SK-N-SH (cell line): ENCODE measurements around the gene PCGF3. TPM values are rescaled to one million over a fixed set of nuclear protein-coding genes. Genes with fewer than 3 reads are reported as not detected.
"Not testable (repeated sequence)": the region's sequence is repeated elsewhere in the genome, so short reads cannot be mapped to it uniquely, and the experiment has no call there.

Experiments
- CTCF ChIA-PET: fragments of 300-600, 350-600 bp; formaldehyde crosslinking; extraction: SDS; loops from one replicate; lab custom pipeline; 2021; lab: Yijun Ruan, JAX
- POLR2A ChIA-PET: fragments of 350-600 bp; sonication (Branson Sonifier 250); formaldehyde crosslinking; extraction: SDS; loops from one replicate; lab custom pipeline; 2020; ENCODE audit warnings: antibody characterized with exemption, inconsistent platforms; lab: Yijun Ruan, JAX
- DNase-seq: peaks from one replicate; pipeline ENCODE4 v3.0.0; 2012
- H2AFZ ChIP-seq: fragments of 200-600 bp; sonication (generic); 2 replicates; pipeline ENCODE4 v1.8.1; 2016; ENCODE audit warnings: antibody characterized with exemption, mild to moderate bottlenecking, low read depth
- H3F3A ChIP-seq: fragments of 200-600 bp; sonication (generic); replicated peaks from 2 replicates; pipeline ENCODE3; 2016; ENCODE audit warnings: antibody characterized with exemption, mild to moderate bottlenecking; ENCODE audit not compliant: insufficient read depth
- H3K27ac ChIP-seq, 2 experiments: fragments of 200-500 bp in 1 of 2; fragments of 200-600 bp in 1 of 2; sonication (Bioruptor generic) in 1 of 2; sonication (generic), shearing (Covaris generic) in 1 of 2; 2 replicates each; pipeline versions ENCODE4 v1.5.1 to v1.6.1; 2014 to 2016; ENCODE audit warnings: low read depth in 2 of 2, inconsistent platforms in 1 of 2, low read length in 1 of 2, mild to moderate bottlenecking in 1 of 2, mixed read lengths in 1 of 2
- H3K27me3 ChIP-seq: fragments of 200-600 bp; sonication (generic), shearing (Covaris generic); 2 replicates; pipeline ENCODE4 v1.6.1; 2016; ENCODE audit warnings: mixed run types; ENCODE audit not compliant: insufficient read depth
- H3K36me3 ChIP-seq, 2 experiments: fragments of 200-500 bp in 1 of 2; fragments of 200-600 bp in 1 of 2; sonication (Bioruptor generic) in 1 of 2; sonication (generic) in 1 of 2; replicated peaks in 1 of 2; 2 replicates each; pipeline versions ENCODE3 to v1.5.1; 2014 to 2016; ENCODE audit warnings: low read length in 1 of 2, mild to moderate bottlenecking in 1 of 2; ENCODE audit not compliant: insufficient read depth in 2 of 2, control insufficient read depth in 1 of 2
- H3K4me1 ChIP-seq, 2 experiments: fragments of 200-500 bp in 1 of 2; fragments of 200-600 bp in 1 of 2; sonication (Bioruptor generic) in 1 of 2; sonication (generic), shearing (Covaris generic) in 1 of 2; 2 replicates each; pipeline versions ENCODE4 v1.5.1 to v1.6.1; 2014 to 2016; ENCODE audit warnings: low read depth in 1 of 2, low read length in 1 of 2, mixed run types in 1 of 2; ENCODE audit not compliant: insufficient read depth in 2 of 2, control insufficient read depth in 1 of 2
- H3K4me2 ChIP-seq: fragments of 200-600 bp; sonication (generic), shearing (Covaris generic); 2 replicates; pipeline ENCODE4 v1.6.1; 2017; ENCODE audit warnings: mixed run types
- H3K4me3 ChIP-seq, 2 experiments: fragments of 200-500 bp in 1 of 2; fragments of 200-600 bp in 1 of 2; sonication (Bioruptor generic) in 1 of 2; sonication (generic), shearing (Covaris generic) in 1 of 2; 2 replicates each; pipeline versions ENCODE4 v1.5.1 to v1.8.1; 2014 to 2016; ENCODE audit warnings: low read depth in 2 of 2, inconsistent platforms in 1 of 2, low read length in 1 of 2, mild to moderate bottlenecking in 1 of 2, mixed read lengths in 1 of 2, moderate library complexity in 1 of 2
- H3K79me2 ChIP-seq: fragments of 200-600 bp; sonication (generic); 2 replicates; pipeline ENCODE4 v1.8.1; 2017; ENCODE audit warnings: mild to moderate bottlenecking; ENCODE audit not compliant: insufficient read depth
- H3K9ac ChIP-seq: fragments of 200-600 bp; sonication (generic); 2 replicates; pipeline ENCODE4 v1.6.1; 2017; ENCODE audit warnings: mixed run types
- H3K9me2 ChIP-seq: fragments of 200-600 bp; sonication (generic); 2 replicates; pipeline ENCODE4 v1.6.1; 2017; ENCODE audit warnings: mixed run types
- H3K9me3 ChIP-seq: fragments of 200-600 bp; sonication (generic); 2 replicates; pipeline ENCODE4 v1.6.1; 2017; ENCODE audit warnings: mixed run types, mild to moderate bottlenecking, moderate library complexity
- H4K20me1 ChIP-seq: fragments of 200-600 bp; sonication (generic); 2 replicates; pipeline ENCODE4 v1.6.1; 2017; ENCODE audit warnings: mild to moderate bottlenecking, mixed run types; ENCODE audit not compliant: insufficient read depth
- CTCF ChIP-seq: fragments of 200-600 bp; sonication (generic); IDR thresholded peaks from 2 replicates; pipeline ENCODE4 v1.6.1; 2017; ENCODE audit warnings: antibody characterized with exemption, mild to moderate bottlenecking, moderate library complexity
- ELF1 ChIP-seq: IDR thresholded peaks from 2 replicates; pipeline ENCODE4 v1.4.0; 2012
- EZH2phosphoT487 ChIP-seq: fragments of 200-600 bp; sonication (generic); IDR thresholded peaks from 2 replicates; pipeline ENCODE4 v1.6.1; 2017; ENCODE audit warnings: low read depth, mixed run types, mild to moderate bottlenecking, antibody characterized with exemption, moderate library complexity, borderline replicate concordance
- IRF3 ChIP-seq: fragments of 150-350 bp; IDR thresholded peaks from 2 replicates; pipeline ENCODE4 v1.6.1; 2016; ENCODE audit warnings: mild to moderate bottlenecking, low read depth, low read length
- JUND ChIP-seq: IDR thresholded peaks from 2 replicates; pipeline ENCODE4 v1.4.0; 2012
- NFIC ChIP-seq: IDR thresholded peaks from 2 replicates; pipeline ENCODE4 v1.4.0; 2012; ENCODE audit warnings: borderline replicate concordance
- RXRA ChIP-seq: IDR thresholded peaks from 2 replicates; pipeline ENCODE4 v1.4.0; 2012; ENCODE audit warnings: low read depth, mild to moderate bottlenecking, borderline replicate concordance
- SIN3A ChIP-seq: IDR thresholded peaks from 2 replicates; pipeline ENCODE4 v1.6.1; 2012; ENCODE audit warnings: low read depth, mild to moderate bottlenecking, low read length, moderate library complexity, borderline replicate concordance
- SMC3 ChIP-seq: IDR thresholded peaks from 2 replicates; pipeline ENCODE4 v1.6.1; 2012; ENCODE audit warnings: low read depth, low read length, improper control_type of control experiment
- TEAD4 ChIP-seq: IDR thresholded peaks from 2 replicates; pipeline ENCODE4 v1.4.0; 2012; ENCODE audit warnings: mild to moderate bottlenecking, borderline replicate concordance; ENCODE audit not compliant: insufficient read depth
- ZBTB33 ChIP-seq: IDR thresholded peaks from 2 replicates; pipeline ENCODE4 v1.4.0; 2012; ENCODE audit warnings: low read depth, borderline replicate concordance
- WGBS: methylation state at CpG from one replicate; pipeline ENCODE4 v1.1.6; 2017; ENCODE audit warnings: low lambda C conversion rate; 5-methylcytosine and 5-hydroxymethylcytosine counted together
- polyA plus RNA-seq, 3 experiments: library from polyadenylated mRNA; depleted of rRNA; stranded (reverse); fragments of >200 nt; gene quantifications; 2 replicates each; pipeline ENCODE4 v1.2.3, GENCODE V29; 2012
- TF ChIP-seq, protein P1 (sequence below): IDR thresholded peaks from 2 replicates; pipeline ENCODE4; 2012

Gene PCGF3
- polyA plus RNA-seq, 1 of the 3 experiments (the other 2 are of a cell fraction) = 44.8 TPM

DNA sequence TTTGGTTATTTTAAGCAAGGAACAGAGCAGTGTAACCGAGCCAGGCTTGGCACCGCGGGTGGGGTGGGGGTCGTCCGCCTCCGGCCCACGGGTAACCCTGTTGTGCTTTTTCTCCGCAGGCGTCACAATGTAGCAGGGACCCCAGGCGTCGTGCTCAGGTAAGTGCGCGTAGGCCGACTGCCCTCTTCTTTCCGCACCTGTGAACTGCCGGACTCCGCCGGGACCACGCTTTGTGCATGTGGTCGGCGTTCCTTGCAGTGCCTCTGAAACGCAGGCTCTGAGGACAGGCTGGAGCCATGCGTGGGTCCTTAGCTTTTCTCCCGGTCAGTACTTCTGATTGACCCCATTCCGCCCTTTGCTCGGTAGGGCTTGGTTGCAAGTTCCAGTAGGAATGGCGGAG is 24.9 kb downstream of the PCGF3 start:
- Histone ChIP-seq H3K36me3 (peaks cover 25 to 36% of the 10 kb centered on the region in 2 experiments), H3K9ac (no peak overlapping the region), H3K9me2 (no peaks in the 10 kb centered on the region), H3K9me3 (no peaks in the 10 kb centered on the region), H4K20me1 (peaks cover 47% of the 10 kb centered on the region), H3K27ac (no peak overlapping the region), H3K27me3 (no peaks in the 10 kb centered on the region), H3K4me1 (peaks cover 0 to 9% of the 10 kb centered on the region in 2 experiments; a peak in 2 of 4 replicates), H3K4me3 (no peak overlapping the region), H2AFZ (no peak overlapping the region), H3K79me2 (peaks cover 40% of the 10 kb centered on the region), H3F3A (no peaks in the 10 kb centered on the region), H3K4me2 (no peak overlapping the region)
- DNase-seq = no peak
- POLR2A ChIA-PET = no interaction called here
- CTCF ChIA-PET = interaction anchor here (1.1 kb wide), 1 partner anchor 12 kb away, joined by 3 read pairs; no protein-coding TSS in a partner anchor
- TF ChIP-seq SMC3 = no peak
- TF ChIP-seq ZBTB33 = no peak
- TF ChIP-seq ELF1 = no peak
- TF ChIP-seq RXRA = no peak
- no peak for TF ChIP-seq NFIC
- no peak for TF ChIP-seq IRF3
- TF ChIP-seq JUND = no peak
- TF ChIP-seq EZH2phosphoT487 = no peak
- no peak for TF ChIP-seq SIN3A
- TF ChIP-seq, protein P1, sequence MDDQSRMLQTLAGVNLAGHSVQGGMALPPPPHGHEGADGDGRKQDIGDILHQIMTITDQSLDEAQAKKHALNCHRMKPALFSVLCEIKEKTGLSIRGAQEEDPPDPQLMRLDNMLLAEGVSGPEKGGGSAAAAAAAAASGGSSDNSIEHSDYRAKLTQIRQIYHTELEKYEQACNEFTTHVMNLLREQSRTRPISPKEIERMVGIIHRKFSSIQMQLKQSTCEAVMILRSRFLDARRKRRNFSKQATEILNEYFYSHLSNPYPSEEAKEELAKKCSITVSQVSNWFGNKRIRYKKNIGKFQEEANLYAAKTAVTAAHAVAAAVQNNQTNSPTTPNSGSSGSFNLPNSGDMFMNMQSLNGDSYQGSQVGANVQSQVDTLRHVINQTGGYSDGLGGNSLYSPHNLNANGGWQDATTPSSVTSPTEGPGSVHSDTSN = no peak
- TF ChIP-seq CTCF = no peak
- no peak for TF ChIP-seq TEAD4
- WGBS = 97% methylated on average over 25 of the region's 27 CpGs

DNA sequence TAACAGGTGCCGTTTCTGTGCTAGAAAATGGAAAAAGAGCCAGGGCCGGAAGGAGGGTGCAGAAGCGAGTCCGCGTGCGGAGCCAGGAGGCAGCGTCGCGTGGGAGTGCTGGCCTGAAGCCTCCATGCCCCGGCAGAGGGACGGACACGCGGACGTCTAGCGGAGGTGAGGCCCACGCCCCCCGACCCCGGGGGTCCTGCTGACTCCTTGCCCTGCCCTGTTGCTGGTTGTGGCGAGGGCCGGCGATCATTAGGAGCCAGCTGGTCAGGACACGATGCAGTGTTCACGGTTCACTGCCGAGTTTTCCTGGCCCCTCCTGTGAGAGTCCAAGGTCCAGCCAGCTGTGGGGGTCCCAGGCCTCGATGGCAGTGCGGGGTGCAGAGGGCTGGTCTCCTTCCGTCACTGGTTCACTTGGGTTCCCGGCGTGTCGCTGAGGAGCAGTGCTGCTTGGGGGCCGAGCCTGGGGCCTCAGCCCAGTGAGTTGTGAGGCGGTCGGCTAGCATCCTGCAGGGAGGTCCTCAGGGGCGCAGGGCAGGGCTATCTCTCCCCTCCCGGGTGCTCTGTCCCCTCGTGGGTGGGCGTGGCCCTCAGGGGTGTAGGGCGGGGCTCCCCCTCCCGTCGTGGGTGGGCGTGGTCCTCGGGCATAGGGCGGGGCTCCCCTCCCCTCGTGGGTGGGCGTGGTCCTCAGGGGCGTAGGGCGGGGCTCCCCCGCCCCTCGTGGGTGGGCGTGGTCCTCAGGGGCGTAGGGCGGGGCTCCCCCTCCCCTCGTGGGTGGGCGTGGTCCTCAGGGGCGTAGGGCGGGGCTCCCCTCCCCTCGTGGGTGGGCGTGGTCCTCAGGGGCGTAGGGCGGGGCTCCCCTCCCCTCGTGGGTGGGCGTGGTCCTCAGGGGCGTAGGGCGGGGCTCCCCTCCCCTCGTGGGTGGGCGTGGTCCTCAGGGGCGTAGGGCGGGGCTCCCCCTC is 25.6 kb downstream of the PCGF3 start:
- H2AFZ ChIP-seq, H3K9me3 ChIP-seq, H3K27me3 ChIP-seq, H3K4me2 ChIP-seq, H3K9me2 ChIP-seq, H3K27ac ChIP-seq, H3K9ac ChIP-seq, H3K4me1 ChIP-seq, H3K4me3 ChIP-seq, POLR2A ChIA-PET, DNase-seq, H3F3A ChIP-seq, CTCF ChIA-PET: not testable (repeated sequence)
- WGBS = 94% methylated on average over 30 of the region's 68 CpGs
- peaks cover 30 to 38% of the 10 kb centered on the region in 2 experiments for H3K36me3 ChIP-seq
- peaks cover 40% of the 10 kb centered on the region for H4K20me1 ChIP-seq
- H3K79me2 ChIP-seq = peaks cover 33% of the 10 kb centered on the region

DNA sequence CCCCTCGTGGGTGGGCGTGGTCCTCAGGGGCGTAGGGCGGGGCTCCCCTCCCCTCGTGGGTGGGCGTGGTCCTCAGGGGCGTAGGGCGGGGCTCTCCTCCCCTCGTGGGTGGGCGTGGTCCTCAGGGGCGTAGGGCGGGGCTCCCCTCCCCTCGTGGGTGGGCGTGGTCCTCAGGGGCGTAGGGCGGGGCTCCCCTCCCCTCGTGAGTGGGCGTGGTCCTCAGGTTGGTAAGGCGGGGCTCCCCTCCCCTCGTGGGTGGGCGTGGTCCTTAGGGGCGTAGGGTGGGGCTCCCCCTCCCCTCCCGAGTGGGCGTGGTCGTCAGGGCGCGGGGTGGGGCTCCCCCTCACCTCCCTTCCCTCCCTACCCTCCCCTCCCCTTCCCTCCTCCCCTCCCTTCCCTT is 26.3 kb downstream of the PCGF3 start:
- Histone ChIP-seq H3K79me2 (peaks cover 26% of the 10 kb centered on the region), H3K36me3 (peaks cover 31 to 41% of the 10 kb centered on the region in 2 experiments), H4K20me1 (peaks cover 33% of the 10 kb centered on the region)
- 93% methylated on average over 6 of the region's 27 CpGs for WGBS
- H3K9me2 ChIP-seq, DNase-seq, H3K9ac ChIP-seq, H3K4me3 ChIP-seq, H3K27ac ChIP-seq, POLR2A ChIA-PET, H3K9me3 ChIP-seq, H3K4me1 ChIP-seq, H3F3A ChIP-seq, H3K4me2 ChIP-seq, H3K27me3 ChIP-seq, H2AFZ ChIP-seq: not testable (repeated sequence)
- CTCF ChIA-PET = interaction anchor here (3.2 kb wide), 1 partner anchor 10 kb away, joined by 15 read pairs; no protein-coding TSS in a partner anchor
